Measurements from ENCODE around the gene ANKRD53. TPM values are rescaled to one million over a fixed set of nuclear protein-coding genes. Genes with fewer than 3 reads are reported as not detected.
A peak's percentile ranks its signal among the peaks of the same experiment; 100 is the strongest.

The ANKRD53 gene
- total and polyA plus RNA-seq, 9 of the 15 experiments (the other 6 are each of a cell fraction or from before 2014, with no cell fraction given) = 0.18 TPM; not detected in 8

- no peak for TF ChIP-seq ZNF592 (IDR thresholded peaks at IDR 0.05)
- peak in 1 of 2 experiments; percentile 49; a peak in 2 of 4 replicates for TF ChIP-seq MNT (conservative IDR thresholded peaks at IDR 0.05)
- no peak for TF ChIP-seq ZBTB12 (CRISPR knock-in tag; IDR thresholded peaks at IDR 0.05)
- no peak for TF ChIP-seq MYC (IDR thresholded peaks at IDR 0.05; ENCODE audit: low read depth, low read length)
- TF ChIP-seq MYC (CRISPR knock-in tag; IDR thresholded peaks at IDR 0.05; ENCODE audit: borderline replicate concordance, low read depth) = no peak
- no peak; a peak in 2 of 4 replicates for TF ChIP-seq MAZ (CRISPR knock-in tag; conservative IDR thresholded peaks at IDR 0.05 in 1 of 2, IDR thresholded peaks at IDR 0.05 in 1 of 2)
- no peak for TF ChIP-seq MAFK (IDR thresholded peaks at IDR 0.05; ENCODE audit: low read length)
- TF ChIP-seq NFATC3 (IDR thresholded peaks at IDR 0.05) = no peak
- TF ChIP-seq NKRF (IDR thresholded peaks at IDR 0.05; ENCODE audit: borderline replicate concordance) = peak; percentile 76
- no peak for TF ChIP-seq TBP (optimal IDR thresholded peaks at IDR 0.05; ENCODE audit: low read depth, low read length)
- TF ChIP-seq E2F1 (CRISPR knock-in tag; IDR thresholded peaks at IDR 0.05) = no peak
- no peak for TF ChIP-seq POU5F1 (IDR thresholded peaks at IDR 0.05; ENCODE audit: borderline replicate concordance, low read depth, low read length, partially characterized antibody)
- no peak for TF ChIP-seq HNRNPL (IDR thresholded peaks at IDR 0.05; ENCODE audit: low read depth, low read length)
- TF ChIP-seq MEF2D (tag; conservative IDR thresholded peaks at IDR 0.05; ENCODE audit: low read depth) = no peak
- no peak for TF ChIP-seq HOMEZ (CRISPR knock-in tag; IDR thresholded peaks at IDR 0.05)
These were observed 15.7 kb downstream of the ANKRD53 start (continued) for GRCh38 chr2:70994009-70994698.

Data from K562 (cell line).